HEK293 (cell line): ENCODE data around the gene MICAL3.

Source experiments
- ATF2 ChIP-seq: fragments of 450-650 bp; formaldehyde crosslinking; IDR thresholded peaks from 2 replicates; pipeline ENCODE4 v1.5.1; 2016; ENCODE audit warnings: missing biosample characterization, missing genetic modification characterization, low read depth
- FEZF1 ChIP-seq: fragments of 450-650 bp; formaldehyde crosslinking; IDR thresholded peaks from 2 replicates; pipeline ENCODE4 v1.5.1; 2016; ENCODE audit warnings: missing biosample characterization, missing genetic modification characterization
- GLIS1 ChIP-seq: fragments of 450-650 bp; formaldehyde crosslinking; IDR thresholded peaks from 2 replicates; pipeline ENCODE4 v1.5.1; 2016; ENCODE audit warnings: missing biosample characterization, missing genetic modification characterization
- IKZF3 ChIP-seq: fragments of 450-650 bp; IDR thresholded peaks from 2 replicates; pipeline ENCODE4 v1.5.0; 2018; ENCODE audit warnings: missing biosample characterization, mild to moderate bottlenecking, missing genetic modification characterization, moderate library complexity
- KLF10 ChIP-seq: fragments of 450-650 bp; IDR thresholded peaks from 2 replicates; pipeline ENCODE4 v1.5.1; 2018; ENCODE audit warnings: missing biosample characterization, mild to moderate bottlenecking, missing genetic modification characterization
- KLF7 ChIP-seq: fragments of 450-650 bp; formaldehyde crosslinking; IDR thresholded peaks from 2 replicates; pipeline ENCODE4 v1.5.1; 2016; ENCODE audit warnings: missing biosample characterization, missing genetic modification characterization, borderline replicate concordance
- KLF8 ChIP-seq: fragments of 450-650 bp; formaldehyde crosslinking; IDR thresholded peaks from 2 replicates; pipeline ENCODE4 v1.5.1; 2016; ENCODE audit warnings: missing biosample characterization, missing genetic modification characterization
- PRDM1 ChIP-seq: fragments of 450-650 bp; formaldehyde crosslinking; IDR thresholded peaks from 2 replicates; pipeline ENCODE4; 2016; ENCODE audit warnings: missing biosample characterization, missing genetic modification characterization
- ZBTB21 ChIP-seq: fragments of 450-650 bp; formaldehyde crosslinking; IDR thresholded peaks from 2 replicates; pipeline ENCODE4 v1.5.1; 2017; ENCODE audit warnings: missing biosample characterization, missing genetic modification characterization
- ZNF157 ChIP-seq: fragments of 450-650 bp; formaldehyde crosslinking; IDR thresholded peaks from 2 replicates; pipeline ENCODE4 v1.5.1; 2016; ENCODE audit warnings: missing biosample characterization, missing genetic modification characterization
- ZNF18 ChIP-seq: fragments of 450-650 bp; formaldehyde crosslinking; IDR thresholded peaks from 2 replicates; pipeline ENCODE4 v1.5.1; 2016; ENCODE audit warnings: missing biosample characterization, missing genetic modification characterization
- ZNF221 ChIP-seq: fragments of 450-650 bp; formaldehyde crosslinking; IDR thresholded peaks from 2 replicates; pipeline ENCODE4 v1.5.1; 2017; ENCODE audit warnings: missing biosample characterization, missing genetic modification characterization, borderline replicate concordance
- ZNF335 ChIP-seq: fragments of 450-650 bp; formaldehyde crosslinking; conservative IDR thresholded peaks from 2 replicates; pipeline ENCODE4 v1.5.1; 2016; ENCODE audit warnings: missing biosample characterization, missing genetic modification characterization
- ZNF394 ChIP-seq: fragments of 450-650 bp; formaldehyde crosslinking; IDR thresholded peaks from 2 replicates; pipeline ENCODE4 v1.5.1; 2016; ENCODE audit warnings: missing biosample characterization, missing genetic modification characterization, mild to moderate bottlenecking, moderate library complexity, borderline replicate concordance
- ZNF426 ChIP-seq: fragments of 450-650 bp; formaldehyde crosslinking; IDR thresholded peaks from 2 replicates; pipeline ENCODE4 v1.5.1; 2017; ENCODE audit warnings: missing biosample characterization, missing genetic modification characterization, mild to moderate bottlenecking, inconsistent platforms, moderate library complexity
- ZNF558 ChIP-seq: fragments of 450-650 bp; formaldehyde crosslinking; IDR thresholded peaks from 2 replicates; pipeline ENCODE4 v1.5.1; 2016; ENCODE audit warnings: missing biosample characterization, missing genetic modification characterization
- ZNF610 ChIP-seq: fragments of 450-650 bp; formaldehyde crosslinking; IDR thresholded peaks from 2 replicates; pipeline ENCODE4 v1.5.1; 2016; ENCODE audit warnings: missing biosample characterization, missing genetic modification characterization, borderline replicate concordance
- ZNF629 ChIP-seq: fragments of 450-650 bp; formaldehyde crosslinking; IDR thresholded peaks from 2 replicates; pipeline ENCODE4 v1.5.1; 2017; ENCODE audit warnings: missing biosample characterization, missing genetic modification characterization
- ZNF639 ChIP-seq: fragments of 450-650 bp; formaldehyde crosslinking; IDR thresholded peaks from 2 replicates; pipeline ENCODE4 v1.5.1; 2016; ENCODE audit warnings: missing biosample characterization, missing genetic modification characterization
- ZNF658 ChIP-seq: fragments of 450-650 bp; formaldehyde crosslinking; IDR thresholded peaks from 2 replicates; pipeline ENCODE4; 2016; ENCODE audit warnings: missing biosample characterization, missing genetic modification characterization
- ZNF660 ChIP-seq: fragments of 450-650 bp; IDR thresholded peaks from 2 replicates; pipeline ENCODE4 v1.5.1; 2018; ENCODE audit warnings: missing biosample characterization, mild to moderate bottlenecking, missing genetic modification characterization
- ZNF76 ChIP-seq: fragments of 450-650 bp; formaldehyde crosslinking; IDR thresholded peaks from 2 replicates; pipeline ENCODE4; 2016; ENCODE audit warnings: low read depth, missing biosample characterization, missing genetic modification characterization, borderline replicate concordance
- ZNF768 ChIP-seq: fragments of 450-650 bp; formaldehyde crosslinking; IDR thresholded peaks from 2 replicates; pipeline ENCODE4 v1.5.1; 2018; ENCODE audit warnings: missing biosample characterization, mild to moderate bottlenecking, missing genetic modification characterization
- ZXDB ChIP-seq: fragments of 450-650 bp; formaldehyde crosslinking; IDR thresholded peaks from 2 replicates; pipeline ENCODE4 v1.5.1; 2016; ENCODE audit warnings: missing biosample characterization, missing genetic modification characterization
- TF ChIP-seq, protein P1 (sequence below): fragments of 450-650 bp; formaldehyde crosslinking; IDR thresholded peaks from 2 replicates; pipeline ENCODE4 v1.5.1; 2017; ENCODE audit warnings: missing biosample characterization, missing genetic modification characterization
- TF ChIP-seq, protein P2 (sequence below): fragments of 450-650 bp; formaldehyde crosslinking; IDR thresholded peaks from 2 replicates; pipeline ENCODE4 v1.5.1; 2017; ENCODE audit warnings: missing biosample characterization, missing genetic modification characterization
- TF ChIP-seq, protein P3 (sequence below): fragments of 450-650 bp; formaldehyde crosslinking; IDR thresholded peaks from 2 replicates; pipeline ENCODE4 v1.5.1; 2016; ENCODE audit warnings: missing biosample characterization, missing genetic modification characterization, borderline replicate concordance

MICAL3 gene

DNA sequence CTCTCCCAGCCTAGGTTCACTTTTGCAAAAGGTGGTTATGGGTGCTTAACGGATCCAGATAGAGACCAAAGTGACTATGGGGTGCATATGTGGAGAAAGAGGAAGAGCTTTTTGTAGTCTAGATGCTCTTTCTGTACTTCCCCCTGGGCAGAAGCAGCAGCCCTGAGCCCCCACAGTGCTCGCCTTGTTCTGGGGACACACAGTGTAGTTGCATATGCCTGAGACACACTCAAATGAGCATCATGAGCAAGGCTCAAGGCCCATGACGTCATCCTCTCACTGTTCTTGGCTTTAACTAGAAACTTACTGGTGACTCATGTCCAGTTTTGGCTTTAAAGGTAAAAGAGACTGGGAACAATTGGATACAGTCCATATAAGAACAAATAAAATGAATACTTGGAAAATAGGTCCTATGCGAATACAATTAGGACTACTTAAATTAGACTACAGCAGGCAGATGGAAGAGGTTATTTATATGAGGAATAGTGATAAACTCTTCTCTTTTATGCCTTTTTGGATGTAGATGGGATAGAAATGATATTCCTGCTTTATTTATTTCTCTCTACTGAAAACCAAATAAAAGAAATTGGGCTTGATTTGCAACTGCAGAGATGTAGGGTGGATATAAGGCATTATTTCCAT, 33.3 kb upstream of the MICAL3 start (continued):
- peak; percentile 52; the same call in 1 of the 2 replicates for TF ChIP-seq ZNF639 (tag by site-specific recombination)
- TF ChIP-seq FEZF1 = peak; percentile 97
- TF ChIP-seq, protein P1, sequence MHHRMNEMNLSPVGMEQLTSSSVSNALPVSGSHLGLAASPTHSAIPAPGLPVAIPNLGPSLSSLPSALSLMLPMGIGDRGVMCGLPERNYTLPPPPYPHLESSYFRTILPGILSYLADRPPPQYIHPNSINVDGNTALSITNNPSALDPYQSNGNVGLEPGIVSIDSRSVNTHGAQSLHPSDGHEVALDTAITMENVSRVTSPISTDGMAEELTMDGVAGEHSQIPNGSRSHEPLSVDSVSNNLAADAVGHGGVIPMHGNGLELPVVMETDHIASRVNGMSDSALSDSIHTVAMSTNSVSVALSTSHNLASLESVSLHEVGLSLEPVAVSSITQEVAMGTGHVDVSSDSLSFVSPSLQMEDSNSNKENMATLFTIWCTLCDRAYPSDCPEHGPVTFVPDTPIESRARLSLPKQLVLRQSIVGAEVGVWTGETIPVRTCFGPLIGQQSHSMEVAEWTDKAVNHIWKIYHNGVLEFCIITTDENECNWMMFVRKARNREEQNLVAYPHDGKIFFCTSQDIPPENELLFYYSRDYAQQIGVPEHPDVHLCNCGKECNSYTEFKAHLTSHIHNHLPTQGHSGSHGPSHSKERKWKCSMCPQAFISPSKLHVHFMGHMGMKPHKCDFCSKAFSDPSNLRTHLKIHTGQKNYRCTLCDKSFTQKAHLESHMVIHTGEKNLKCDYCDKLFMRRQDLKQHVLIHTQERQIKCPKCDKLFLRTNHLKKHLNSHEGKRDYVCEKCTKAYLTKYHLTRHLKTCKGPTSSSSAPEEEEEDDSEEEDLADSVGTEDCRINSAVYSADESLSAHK (tag by site-specific recombination) = 0 out of 2 replicates have a peak, but pooled peaks have one; percentile 34
- no peak for TF ChIP-seq ZNF221 (tag by site-specific recombination)
- peak; percentile 98 for TF ChIP-seq ZNF629 (tag by site-specific recombination)
- TF ChIP-seq ZNF558 = peak; percentile 77
- no peak for TF ChIP-seq ZNF426 (tag by site-specific recombination)
- TF ChIP-seq KLF10 (tag by site-specific recombination) = no peak
- peak; percentile 28; the same call in 1 of the 2 replicates for TF ChIP-seq GLIS1 (tag by site-specific recombination)
- TF ChIP-seq ATF2 (tag by site-specific recombination) = peak; percentile 99
- TF ChIP-seq ZNF660 = peak; percentile 67; the same call in 1 of the 2 replicates
- 0 out of 2 replicates have a peak, but pooled peaks have one; percentile 15 for TF ChIP-seq ZNF335
- TF ChIP-seq, protein P2, sequence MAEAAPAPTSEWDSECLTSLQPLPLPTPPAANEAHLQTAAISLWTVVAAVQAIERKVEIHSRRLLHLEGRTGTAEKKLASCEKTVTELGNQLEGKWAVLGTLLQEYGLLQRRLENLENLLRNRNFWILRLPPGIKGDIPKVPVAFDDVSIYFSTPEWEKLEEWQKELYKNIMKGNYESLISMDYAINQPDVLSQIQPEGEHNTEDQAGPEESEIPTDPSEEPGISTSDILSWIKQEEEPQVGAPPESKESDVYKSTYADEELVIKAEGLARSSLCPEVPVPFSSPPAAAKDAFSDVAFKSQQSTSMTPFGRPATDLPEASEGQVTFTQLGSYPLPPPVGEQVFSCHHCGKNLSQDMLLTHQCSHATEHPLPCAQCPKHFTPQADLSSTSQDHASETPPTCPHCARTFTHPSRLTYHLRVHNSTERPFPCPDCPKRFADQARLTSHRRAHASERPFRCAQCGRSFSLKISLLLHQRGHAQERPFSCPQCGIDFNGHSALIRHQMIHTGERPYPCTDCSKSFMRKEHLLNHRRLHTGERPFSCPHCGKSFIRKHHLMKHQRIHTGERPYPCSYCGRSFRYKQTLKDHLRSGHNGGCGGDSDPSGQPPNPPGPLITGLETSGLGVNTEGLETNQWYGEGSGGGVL (tag by site-specific recombination) = no peak
- TF ChIP-seq ZNF658 (tag by site-specific recombination) = no peak
- TF ChIP-seq ZNF76 (tag by site-specific recombination) = peak; percentile 30; the same call in 1 of the 2 replicates
- no peak for TF ChIP-seq ZNF18 (tag by site-specific recombination)
- TF ChIP-seq KLF7 = no peak
- TF ChIP-seq ZNF610 = no peak
- no peak for TF ChIP-seq ZNF768
- peak; percentile 12; the same call in 1 of the 2 replicates for TF ChIP-seq ZNF394 (tag by site-specific recombination)
- TF ChIP-seq PRDM1 (tag by site-specific recombination) = peak; percentile 66; the same call in 1 of the 2 replicates
- peak; percentile 73; the same call in 1 of the 2 replicates for TF ChIP-seq KLF8
- 0 out of 2 replicates have a peak, but pooled peaks have one; percentile 17 for TF ChIP-seq ZXDB (tag by site-specific recombination)
- TF ChIP-seq IKZF3 = peak; percentile 36; the same call in 1 of the 2 replicates
- TF ChIP-seq ZNF157 (tag by site-specific recombination) = no peak
- peak; percentile 94 for TF ChIP-seq ZBTB21 (tag by site-specific recombination)
- TF ChIP-seq, protein P3, sequence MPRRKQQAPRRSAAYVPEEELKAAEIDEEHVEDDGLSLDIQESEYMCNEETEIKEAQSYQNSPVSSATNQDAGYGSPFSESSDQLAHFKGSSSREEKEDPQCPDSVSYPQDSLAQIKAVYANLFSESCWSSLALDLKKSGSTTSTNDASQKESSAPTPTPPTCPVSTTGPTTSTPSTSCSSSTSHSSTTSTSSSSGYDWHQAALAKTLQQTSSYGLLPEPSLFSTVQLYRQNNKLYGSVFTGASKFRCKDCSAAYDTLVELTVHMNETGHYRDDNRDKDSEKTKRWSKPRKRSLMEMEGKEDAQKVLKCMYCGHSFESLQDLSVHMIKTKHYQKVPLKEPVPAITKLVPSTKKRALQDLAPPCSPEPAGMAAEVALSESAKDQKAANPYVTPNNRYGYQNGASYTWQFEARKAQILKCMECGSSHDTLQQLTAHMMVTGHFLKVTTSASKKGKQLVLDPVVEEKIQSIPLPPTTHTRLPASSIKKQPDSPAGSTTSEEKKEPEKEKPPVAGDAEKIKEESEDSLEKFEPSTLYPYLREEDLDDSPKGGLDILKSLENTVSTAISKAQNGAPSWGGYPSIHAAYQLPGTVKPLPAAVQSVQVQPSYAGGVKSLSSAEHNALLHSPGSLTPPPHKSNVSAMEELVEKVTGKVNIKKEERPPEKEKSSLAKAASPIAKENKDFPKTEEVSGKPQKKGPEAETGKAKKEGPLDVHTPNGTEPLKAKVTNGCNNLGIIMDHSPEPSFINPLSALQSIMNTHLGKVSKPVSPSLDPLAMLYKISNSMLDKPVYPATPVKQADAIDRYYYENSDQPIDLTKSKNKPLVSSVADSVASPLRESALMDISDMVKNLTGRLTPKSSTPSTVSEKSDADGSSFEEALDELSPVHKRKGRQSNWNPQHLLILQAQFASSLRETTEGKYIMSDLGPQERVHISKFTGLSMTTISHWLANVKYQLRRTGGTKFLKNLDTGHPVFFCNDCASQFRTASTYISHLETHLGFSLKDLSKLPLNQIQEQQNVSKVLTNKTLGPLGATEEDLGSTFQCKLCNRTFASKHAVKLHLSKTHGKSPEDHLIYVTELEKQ (tag by site-specific recombination) = peak; percentile 78
